Activated T-cell treated with anti-CD3 and anti-CD28 coated beads for 24 hours (primary cell): ENCODE measurements around the gene GM2A.
"Not testable (repeated sequence)": the region's sequence is repeated elsewhere in the genome, so short reads cannot be mapped to it uniquely, and the experiment has no call there.

ENCODE experiments used
- DNase-seq: peaks from one replicate; pipeline ENCODE4 v3.0.0-alpha.2; 2020; ENCODE audit warnings: low read depth

Gene GM2A

DNA sequence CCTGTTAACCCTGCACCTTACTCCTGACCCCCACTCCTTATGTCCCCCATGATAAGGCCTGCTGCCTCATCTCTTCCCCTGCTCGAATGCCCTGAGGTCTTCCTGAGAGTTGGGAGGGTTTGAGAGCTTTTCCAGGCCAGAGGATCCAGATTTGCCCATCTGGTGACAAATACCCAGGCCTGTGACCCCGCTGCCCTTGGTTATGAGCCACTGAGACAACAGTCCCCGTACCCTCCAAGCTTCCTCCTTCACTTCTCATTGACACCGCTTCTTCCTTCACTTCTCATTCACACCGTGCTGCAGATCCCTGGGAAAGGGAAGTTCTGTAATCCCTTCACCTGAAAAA, 593 bp downstream of the GM2A start:
- no peak for DNase-seq

DNA sequence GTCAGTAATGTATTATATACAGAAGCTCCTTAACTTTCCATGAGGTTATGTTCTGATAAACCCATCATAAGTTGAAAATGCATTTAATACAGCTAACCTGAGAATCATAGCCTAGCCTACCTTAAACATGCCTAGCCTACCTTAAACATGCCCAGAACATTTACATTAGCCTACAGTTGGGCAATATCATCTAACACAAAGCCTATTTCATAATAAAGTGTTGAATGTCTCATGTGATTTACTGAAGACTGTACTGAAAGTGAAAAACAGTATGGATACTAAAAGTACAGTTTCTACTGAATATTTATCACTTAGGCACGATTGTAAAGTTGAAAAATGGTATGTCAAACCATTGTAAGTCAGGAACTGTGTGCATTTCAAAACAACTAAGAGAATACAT, 1.6 kb downstream of the GM2A start:
- DNase-seq, result no peak

DNA sequence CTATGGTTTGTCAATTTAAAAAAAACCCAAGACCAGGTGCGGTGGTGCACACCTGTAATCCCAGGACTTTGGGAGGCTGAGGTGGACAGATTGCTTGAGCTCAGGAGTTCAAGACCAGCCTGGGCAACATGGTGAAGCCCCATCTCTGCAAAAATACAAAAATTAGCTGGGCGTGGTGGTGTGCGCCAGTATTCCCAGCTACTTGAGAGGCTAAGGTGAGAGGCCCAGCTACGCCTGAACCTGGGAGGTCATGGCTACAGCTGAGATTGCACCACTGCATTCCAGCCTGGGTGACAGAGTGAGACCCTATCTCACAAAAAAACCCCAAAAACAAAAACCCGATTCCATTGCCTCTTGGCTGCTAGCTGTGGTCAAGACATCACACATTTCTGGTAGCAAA, 2.0 kb downstream of the GM2A start:
- DNase-seq, result not testable (repeated sequence)

DNA sequence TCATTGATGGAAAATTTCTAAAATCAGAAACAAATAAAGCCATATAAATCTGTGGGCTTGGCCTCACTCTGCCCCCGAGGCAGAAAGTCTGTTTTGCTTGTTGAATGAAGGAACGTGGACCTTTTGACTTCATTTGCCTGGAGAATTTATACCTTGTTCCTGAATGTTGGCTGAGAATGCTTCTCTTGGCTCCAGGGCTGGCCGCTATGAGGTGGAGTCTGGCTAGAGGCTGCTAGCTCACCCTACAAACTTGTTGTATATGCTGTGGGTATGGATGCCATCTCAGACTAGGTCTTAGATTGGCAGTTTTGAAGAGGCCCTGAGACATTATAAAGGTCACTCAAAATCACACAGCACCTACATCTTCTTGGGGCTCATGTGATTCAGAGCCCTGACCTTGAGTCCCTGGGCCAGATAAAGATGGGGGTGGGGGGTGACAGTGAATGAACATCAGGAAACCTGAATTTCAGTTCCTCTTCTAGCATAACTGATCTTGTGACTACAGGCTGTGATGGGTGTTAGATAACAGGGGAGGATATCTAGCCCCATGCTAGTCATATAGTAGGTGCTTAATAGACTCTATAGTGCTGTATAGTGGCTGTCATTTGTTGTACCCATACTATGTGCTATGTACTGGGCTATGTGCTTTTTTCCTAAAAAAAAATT, 2.8 kb downstream of the GM2A start:
- no peak for DNase-seq

DNA sequence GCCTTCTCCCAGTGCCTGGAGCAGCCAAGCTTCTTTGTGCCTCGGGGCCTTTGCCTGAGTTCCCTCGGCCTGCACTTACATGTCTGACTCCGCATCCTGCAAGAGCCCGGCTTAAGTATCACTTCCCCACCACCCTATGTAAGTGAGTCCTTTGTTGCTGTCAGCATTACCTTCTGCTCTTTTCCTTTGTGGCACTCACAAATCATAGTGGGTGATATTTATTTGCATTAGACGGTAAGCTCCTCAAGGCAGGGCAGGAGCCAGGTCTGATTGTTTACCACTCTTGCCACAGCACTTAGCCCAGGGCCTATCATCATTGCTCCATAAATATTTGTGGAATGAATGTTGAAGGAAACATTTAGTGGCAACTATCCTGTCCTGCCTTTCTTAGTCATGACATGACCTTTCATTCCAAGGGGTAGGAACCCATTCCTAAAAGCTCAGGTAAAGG, 4.8 kb downstream of the GM2A start:
- no peak for DNase-seq

DNA sequence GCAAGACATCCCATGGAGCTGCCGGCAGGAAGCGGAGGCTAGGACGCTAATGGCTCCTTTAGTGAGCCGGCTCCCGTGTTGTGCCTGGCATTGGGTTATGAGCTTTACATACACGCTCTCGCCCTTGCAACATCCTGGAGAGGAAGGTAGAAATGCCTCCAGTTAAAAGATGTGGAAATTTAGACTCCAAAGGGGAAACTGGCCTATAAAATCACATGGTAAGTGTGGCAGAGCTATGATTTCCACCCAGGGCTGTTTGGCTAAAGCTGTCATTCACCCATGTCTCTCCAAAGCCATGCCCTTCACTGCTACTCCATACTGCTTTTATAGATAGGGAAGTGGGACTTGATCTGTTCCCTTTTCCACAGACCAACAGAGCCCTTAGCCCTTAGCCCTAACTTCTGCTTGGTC, 5.2 kb downstream of the GM2A start:
- no peak for DNase-seq

DNA sequence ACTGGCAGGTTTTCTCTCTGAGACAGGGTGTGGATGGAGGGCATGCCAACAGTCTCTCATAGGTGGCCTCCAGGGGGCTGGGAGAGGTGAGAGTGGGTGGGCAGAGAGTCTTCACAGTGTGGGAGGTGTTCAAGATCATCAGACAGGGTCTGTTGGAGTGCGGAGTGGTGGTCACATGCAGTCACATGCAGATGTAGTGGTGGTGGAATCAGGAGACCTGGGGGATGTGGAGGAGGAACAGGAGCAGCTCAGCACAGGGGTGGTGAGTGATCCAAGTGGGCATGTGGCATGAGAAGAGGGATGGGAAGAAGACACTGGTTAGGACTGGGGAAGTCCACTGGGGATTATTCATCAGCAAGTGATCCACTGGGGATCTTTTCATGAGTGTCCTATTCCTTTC, 5.8 kb downstream of the GM2A start:
- no peak for DNase-seq

DNA sequence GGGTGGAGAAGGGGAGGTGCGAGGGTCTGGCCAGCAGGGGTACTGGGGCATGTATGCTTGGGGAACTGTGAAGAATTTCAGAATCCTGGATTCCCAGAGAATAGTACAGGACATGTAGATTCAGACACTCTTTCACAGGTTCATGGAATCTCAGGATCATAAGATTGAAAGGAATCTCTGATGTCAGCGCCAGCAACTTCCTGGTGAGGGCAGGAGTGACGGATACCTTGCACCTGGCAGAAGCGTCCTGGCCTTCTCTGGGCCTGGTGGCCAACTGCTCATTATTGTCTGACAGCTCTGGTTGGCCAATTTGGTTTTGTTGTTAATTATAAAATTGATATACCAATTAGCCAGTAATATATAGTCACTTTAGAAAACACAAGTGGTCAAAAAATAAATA, 6.9 kb downstream of the GM2A start:
- no peak for DNase-seq

DNA sequence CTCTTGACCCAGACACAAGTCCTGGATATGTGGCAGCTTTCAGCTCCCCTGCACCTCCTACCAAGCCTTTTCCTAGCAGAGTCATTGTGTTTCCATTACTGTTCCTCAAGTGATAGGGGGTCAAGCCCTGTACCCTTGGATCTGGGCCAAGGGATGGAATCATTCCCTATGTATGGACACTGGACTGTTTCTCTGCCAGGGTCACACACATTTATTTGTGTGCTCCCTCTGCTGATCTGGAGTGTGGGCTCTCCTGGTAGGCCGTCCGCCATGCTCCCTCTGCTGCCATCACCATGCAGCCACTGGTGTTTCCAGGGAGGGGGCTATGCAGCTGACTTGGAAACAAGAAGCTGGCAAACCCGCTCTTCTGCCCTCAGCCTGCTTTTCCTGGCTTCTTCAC, 9.5 kb downstream of the GM2A start:
- DNase-seq, result no peak

DNA sequence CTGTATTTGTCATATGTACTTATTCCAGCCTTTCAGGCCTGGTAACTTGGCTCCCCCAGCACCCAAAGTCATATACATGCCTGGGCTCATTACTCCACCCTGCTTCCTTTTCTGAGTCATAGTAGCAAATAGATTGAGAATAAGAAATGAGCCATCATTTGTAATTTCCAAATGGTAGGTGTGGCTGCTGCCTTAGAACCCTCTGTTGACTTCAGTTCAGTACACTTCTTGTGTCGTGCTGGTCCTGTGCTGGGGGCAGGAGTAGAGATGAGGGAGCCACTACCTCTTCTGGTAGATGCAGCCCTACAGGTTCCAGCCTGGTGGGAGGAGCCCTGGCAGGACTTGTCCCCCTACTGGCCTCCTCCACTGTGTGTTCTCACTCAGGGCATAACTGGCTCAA, 11.1 kb downstream of the GM2A start:
- DNase-seq, result no peak

DNA sequence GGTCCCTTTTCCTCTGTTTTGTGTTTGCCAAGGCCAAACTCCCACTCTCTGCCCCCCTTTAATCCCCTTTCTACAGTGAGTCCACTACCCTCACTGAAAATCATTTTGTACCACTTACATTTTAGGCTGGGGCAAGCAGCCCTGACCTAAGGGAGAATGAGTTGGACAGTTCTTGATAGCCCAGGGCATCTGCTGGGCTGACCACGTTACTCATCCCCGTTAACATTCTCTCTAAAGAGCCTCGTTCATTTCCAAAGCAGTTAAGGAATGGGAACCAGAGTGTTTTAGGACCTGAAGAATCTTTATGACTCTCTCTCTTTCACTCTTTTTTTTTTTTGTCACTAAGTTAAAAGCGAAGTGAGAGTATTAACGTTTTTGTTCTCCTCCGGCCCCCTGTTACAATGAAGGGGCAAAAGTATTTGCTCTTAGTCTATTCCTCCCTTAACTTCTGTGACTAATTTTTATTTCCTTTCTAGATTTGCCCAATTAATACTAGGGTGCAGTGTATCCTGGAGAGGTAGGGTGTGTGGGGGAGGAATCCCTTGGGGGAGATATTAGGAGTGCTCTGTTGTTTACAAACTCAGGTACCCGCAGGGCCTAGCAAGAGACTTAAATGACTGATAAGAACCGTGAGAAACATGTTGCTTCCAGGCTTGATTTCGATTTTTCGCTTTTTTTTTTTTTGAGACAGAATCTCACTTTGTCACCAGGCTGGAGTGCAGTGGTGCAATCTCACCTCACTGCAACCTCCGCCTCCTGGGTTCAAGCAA, 14.7 kb downstream of the GM2A start:
- no peak for DNase-seq

DNA sequence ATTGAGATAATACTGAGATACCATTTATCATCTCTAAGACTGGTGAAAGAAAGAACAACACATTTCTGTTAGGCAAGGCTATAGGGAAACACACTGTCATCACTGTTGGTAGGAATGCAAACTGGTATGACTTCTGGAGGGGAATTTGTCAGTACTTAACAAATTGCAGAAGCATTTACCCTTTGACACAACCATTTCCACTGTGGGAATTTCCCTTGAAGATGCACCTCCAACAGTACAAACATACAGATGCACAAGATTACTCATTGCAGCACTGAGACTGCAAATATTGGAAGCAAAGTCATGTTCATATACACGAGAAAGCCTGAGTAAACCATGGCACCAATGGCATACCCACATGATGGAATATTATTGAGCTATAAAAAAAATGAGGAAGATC, 17.6 kb downstream of the GM2A start:
- DNase-seq, result peak; percentile 11

DNA sequence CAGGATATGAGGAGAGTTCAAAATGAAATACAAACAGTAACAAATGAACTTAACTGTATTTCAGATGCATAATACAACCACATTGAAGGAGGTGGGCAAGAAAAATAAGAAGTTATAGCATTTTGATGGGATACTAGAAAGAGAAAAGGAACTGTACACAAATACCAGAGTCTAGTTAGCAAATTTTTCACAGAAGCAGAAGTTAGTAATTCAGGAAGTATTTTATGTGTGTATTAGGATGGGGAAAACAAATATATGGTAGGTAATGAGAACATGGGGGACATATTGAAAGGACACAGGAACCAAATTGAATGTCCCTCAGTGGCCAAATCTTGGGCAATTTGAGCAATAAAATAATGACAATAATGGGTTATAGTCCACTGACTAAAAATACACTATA, 18.4 kb downstream of the GM2A start:
- no peak for DNase-seq

DNA sequence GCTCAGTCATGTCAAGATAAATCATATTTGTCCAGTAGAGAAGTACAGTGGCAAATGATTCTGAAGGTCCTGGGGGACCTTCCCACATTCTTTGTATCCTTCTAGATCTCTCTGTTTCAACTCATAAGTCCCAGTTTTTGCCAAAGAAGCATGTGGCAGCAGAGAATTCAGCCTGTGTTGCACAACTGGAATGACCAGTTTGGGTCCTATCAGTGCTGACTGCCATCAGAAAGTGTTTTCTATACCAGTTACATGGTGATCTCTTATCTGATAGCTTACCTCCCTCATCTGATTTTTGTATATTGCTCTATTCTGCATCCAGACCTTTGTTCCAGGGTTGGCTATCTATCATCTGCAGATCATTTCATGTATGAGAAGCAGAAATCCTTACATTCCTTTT, 21.7 kb downstream of the GM2A start:
- no peak for DNase-seq

DNA sequence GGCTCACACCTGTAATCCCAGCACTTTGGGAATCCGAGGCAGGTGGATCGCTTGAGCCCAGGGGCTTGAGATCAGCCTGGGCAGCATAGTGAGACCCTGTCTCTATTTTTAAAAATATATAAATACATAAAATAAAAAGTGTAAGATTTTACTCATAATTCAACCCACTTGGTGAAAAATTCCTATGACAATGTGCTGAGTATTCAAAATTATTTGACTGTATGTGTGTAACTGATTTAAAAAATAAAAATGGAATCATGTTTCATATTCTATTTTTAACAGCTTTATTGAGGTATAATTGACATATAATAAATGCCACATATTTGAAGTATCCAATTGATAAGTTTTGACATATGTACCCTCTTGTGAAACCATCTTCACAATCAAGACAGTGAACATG, 22.8 kb downstream of the GM2A start:
- DNase-seq, result no peak

DNA sequence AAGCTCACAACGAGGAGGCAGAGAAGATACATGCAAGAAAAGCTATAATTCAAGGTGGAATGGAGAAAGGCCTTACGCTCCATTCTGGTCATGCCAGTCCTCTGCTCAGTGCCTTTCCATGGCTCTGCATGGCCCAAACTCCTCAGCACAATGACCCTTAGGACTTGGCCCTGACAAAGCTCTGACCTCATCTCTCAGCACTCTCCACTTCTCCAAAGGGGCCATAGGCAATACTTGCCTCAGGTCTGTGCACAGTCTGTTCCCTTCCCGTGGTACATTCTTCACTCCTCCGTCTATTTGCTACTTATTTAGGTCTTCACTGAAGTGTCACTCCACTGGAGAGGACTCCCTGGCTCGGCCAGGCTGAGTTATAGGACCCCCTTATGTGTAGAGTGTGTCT, 25.9 kb downstream of the GM2A start:
- no peak for DNase-seq

DNA sequence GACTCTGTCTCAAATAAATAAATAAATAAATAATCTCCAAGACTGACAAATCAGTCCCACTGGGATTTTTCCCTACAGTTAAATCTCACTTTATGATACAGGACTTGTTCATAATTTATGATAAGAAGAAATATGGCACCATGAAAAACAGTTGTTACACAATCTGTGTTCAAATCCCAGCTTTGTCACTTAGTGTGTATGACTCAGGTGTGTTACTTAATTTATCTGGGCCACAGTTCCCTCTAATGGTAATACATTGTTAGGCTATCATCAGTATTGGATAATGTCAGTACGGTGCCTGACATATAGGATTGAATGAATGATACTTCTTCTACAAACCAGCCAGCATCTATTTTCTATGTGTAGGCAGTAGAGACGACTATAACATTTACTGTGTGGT, 27.5 kb downstream of the GM2A start:
- no peak for DNase-seq

DNA sequence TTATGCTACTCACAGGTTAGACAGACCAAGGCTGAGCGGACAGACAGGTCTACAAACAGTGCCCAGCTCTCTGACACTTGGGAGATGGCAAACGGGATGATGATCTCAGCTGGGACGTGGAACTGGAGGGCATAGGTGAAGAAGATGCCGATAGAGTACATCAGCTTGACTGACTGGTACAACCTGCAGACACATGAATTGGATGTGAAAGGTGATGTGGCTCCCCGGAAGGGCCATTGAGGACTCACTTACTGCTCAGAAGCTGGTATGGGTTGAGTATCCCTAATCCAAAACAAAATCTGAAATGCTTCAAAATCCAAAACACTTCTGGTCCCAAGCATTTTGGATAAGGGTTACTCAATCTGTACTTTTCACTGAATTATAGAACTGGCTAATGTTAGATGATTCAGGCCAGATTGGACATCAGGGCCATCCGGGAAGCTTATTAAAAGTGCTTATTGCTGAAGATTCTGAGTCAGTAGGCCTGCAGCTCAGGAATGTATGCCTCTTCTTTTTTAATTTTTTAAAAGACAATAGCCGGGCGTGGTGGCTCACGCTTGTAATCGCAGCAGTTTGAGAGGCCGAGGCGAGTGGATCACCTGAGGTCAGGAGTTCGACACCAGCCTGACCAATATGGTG, 28.1 kb downstream of the GM2A start:
- no peak for DNase-seq

DNA sequence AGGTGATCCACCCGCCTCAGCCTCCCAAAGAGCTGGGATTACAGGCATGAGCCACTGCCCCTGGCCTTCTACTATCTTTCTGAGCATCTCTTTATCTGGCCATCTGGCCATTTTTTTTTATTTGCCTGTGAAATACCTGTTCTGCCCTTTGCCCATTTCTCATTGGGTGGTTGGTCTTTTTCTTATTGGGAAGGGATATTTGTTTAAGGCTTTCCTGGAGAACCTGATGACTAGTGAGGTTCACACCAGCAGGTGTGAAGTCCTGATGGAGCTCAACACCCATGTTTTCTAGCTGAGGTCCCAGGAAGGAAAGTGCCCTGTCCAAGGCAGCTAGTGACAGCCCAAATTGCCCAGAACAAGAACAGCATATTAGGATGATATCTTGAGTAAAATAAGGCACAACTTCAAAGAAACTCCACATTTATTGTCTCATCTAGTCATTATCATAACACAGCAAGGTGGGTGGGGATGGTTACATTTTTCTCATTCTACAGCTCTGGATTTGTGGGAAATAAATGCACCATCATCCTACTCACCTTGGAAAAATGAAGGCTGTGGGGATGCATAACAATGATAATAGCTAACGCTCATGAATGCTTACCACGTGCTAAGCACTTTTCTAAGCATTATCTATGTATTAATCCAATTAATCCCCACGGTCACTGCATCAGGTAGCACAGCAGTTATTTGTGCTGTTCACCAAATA, 30.3 kb downstream of the GM2A start:
- no peak for DNase-seq

DNA sequence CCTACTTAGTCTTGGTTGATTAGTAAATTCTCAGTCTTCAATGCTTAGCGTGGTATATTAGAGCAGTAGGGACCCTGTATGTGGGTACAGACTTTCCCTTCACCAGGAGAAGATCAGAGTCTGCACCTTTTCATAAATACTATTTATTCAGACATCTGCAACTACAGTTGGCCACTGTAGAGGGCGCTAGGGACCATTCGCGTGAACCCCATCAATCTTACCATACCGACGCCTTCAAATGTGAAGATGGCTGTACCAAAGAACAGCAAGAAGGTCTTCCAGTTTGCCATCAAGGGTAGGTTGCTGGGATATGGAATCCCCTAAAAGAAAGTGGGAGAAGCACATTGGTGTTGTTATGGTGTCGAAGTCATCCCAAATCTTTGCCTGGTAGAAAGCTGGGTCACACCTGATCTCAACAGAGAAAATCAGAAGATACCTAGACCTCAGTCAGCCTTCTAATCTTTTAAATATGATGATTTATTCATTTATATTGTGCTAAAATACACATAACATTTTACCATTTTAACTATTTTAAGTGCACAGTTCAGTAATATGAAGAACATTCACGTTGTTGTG, 31.5 kb downstream of the GM2A start:
- no peak for DNase-seq

DNA sequence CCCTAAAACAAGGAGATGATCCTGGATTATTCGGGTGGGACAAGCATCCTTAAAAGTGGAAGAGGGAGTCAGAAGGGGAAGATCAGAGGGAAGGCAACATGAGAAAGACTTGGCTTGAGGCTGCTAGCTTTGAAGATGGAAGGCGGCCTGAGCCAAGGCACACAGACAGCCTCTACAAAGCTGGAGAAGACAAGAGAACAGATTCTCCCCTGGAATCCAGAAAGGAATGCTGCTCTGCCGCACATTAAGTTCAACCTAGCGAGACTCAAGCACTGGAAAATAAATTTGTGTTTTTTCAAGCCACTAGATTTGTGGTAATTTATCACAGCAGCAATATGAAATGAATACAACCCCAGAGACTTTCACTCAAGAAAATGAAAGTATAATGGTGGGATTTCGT, 32.7 kb downstream of the GM2A start:
- no peak for DNase-seq

DNA sequence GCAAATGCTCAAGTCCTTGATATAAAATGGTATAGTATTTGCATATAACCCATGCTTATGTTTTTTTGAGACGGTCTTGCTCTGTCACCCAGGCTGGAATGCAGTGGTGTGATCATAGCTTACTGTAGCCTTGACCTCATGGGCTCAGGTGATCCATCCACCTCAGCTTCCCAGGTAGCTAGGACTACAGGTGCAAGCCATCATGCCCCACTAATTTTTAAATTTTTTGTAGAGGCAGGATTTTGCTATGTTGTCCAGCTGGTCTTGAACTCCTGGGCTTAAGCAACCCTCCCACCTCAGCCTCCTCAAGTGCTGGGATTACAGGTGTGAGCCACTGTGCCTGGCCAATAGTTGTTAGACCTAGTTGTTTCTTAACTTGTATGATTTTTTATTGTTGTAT, 33.3 kb downstream of the GM2A start:
- no peak for DNase-seq

DNA sequence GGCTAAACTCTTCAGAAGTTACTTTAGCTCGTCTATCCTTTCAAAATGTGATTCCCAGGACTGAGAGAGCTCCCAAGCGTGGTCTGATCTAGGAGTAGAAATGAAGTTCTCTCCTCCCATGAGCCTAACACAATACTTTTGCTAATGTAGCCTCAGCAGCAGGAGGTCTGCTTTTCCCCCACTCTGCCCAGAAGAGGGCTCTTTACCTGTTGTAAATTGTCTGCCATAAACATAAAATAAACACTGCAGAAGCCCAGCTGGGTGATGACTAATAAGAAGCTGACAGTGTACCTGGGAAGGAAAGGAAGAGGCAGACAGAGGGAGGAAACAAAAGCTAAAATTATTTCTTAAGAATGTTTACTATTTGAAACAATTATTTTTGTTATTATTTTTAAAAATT, 35.2 kb downstream of the GM2A start:
- DNase-seq, result no peak
